ENCODE data around the gene PNPO.

GRCh38 chr17:47901423-47901822 lies 39.9 kb upstream of the PNPO start:
- no peak for TF ChIP-seq CTCF (IDR thresholded peaks at IDR 0.05)
- no peak for TF ChIP-seq EZH2 (IDR thresholded peaks at IDR 0.05)
